Hippocampal formation (tissue), 2 donors: Measurements from ENCODE around the gene RASGRF1.
"Not testable (repeated sequence)": the region's sequence is repeated elsewhere in the genome, so short reads cannot be mapped to it uniquely, and the experiment has no call there.

Source experiments
- DNase-seq, 2 donors: peaks; one replicate each; lab custom pipeline; 2025; lab: John Stamatoyannopoulos, UW

Gene RASGRF1

GRCh38 chr15:79036323-79036722 is 54.3 kb downstream of the RASGRF1 start:
- DNase-seq, result no peak

- no peak for DNase-seq
These were observed 54.8 kb downstream of the RASGRF1 start for GRCh38 chr15:79035814-79036213.

GRCh38 chr15:79035111-79035601 is 55.4 kb downstream of the RASGRF1 start:
- DNase-seq, result no peak

- DNase-seq, result no peak
These were observed 56.3 kb downstream of the RASGRF1 start for GRCh38 chr15:79034284-79034683.

- no peak for DNase-seq
These were observed 57.9 kb downstream of the RASGRF1 start for GRCh38 chr15:79032656-79033055.

GRCh38 chr15:79031821-79032220 is 58.8 kb downstream of the RASGRF1 start:
- no peak for DNase-seq

- DNase-seq, result no peak
These were observed 59.4 kb downstream of the RASGRF1 start for GRCh38 chr15:79031201-79031600.

GRCh38 chr15:79030470-79030869 is 60.1 kb downstream of the RASGRF1 start:
- no peak for DNase-seq

- peak in 1 of 2 donors; percentile 27 for DNase-seq
These were observed 62.1 kb downstream of the RASGRF1 start for GRCh38 chr15:79028411-79028964.

- DNase-seq, result no peak
These were observed 62.8 kb downstream of the RASGRF1 start for GRCh38 chr15:79027532-79028410.

GRCh38 chr15:79025802-79026201 is 64.8 kb downstream of the RASGRF1 start:
- no peak for DNase-seq

GRCh38 chr15:79025201-79025600 is 65.4 kb downstream of the RASGRF1 start:
- no peak for DNase-seq

GRCh38 chr15:79024493-79024892 is 66.1 kb downstream of the RASGRF1 start:
- not testable (repeated sequence) for DNase-seq

- DNase-seq, result no peak
These were observed 66.7 kb downstream of the RASGRF1 start for GRCh38 chr15:79023918-79024317.

GRCh38 chr15:79023546-79023890 is 67.1 kb downstream of the RASGRF1 start:
- no peak for DNase-seq

GRCh38 chr15:79018960-79019359 is 71.6 kb downstream of the RASGRF1 start:
- no peak for DNase-seq

- DNase-seq, result no peak
These were observed 72.6 kb downstream of the RASGRF1 start for GRCh38 chr15:79017953-79018352.

- no peak for DNase-seq
These were observed 73.9 kb downstream of the RASGRF1 start for GRCh38 chr15:79016527-79017170.

GRCh38 chr15:79015416-79015815 is 75.2 kb downstream of the RASGRF1 start:
- DNase-seq, result no peak

- DNase-seq, result no peak
These were observed 80.3 kb downstream of the RASGRF1 start for GRCh38 chr15:79010278-79010677.

GRCh38 chr15:79009379-79009778 is 81.2 kb downstream of the RASGRF1 start:
- DNase-seq, result no peak

- no peak for DNase-seq
These were observed 81.9 kb downstream of the RASGRF1 start for GRCh38 chr15:79008659-79009058.

- no peak for DNase-seq
These were observed 83.5 kb downstream of the RASGRF1 start for GRCh38 chr15:79007066-79007465.
